ENCODE data around the gene IDI1.

The IDI1 gene

GRCh38 chr10:994836-995558 lies 53.9 kb downstream of the IDI1 start:
- no peak for DNase-seq (ENCODE audit: low read depth)

GRCh38 chr10:992871-993270 lies 56.0 kb downstream of the IDI1 start:
- no peak for DNase-seq (ENCODE audit: low read depth)

- DNase-seq (ENCODE audit: low read depth), result no peak
These were observed 56.5 kb downstream of the IDI1 start for GRCh38 chr10:992467-992866.

- DNase-seq (ENCODE audit: low read depth), result no peak
These were observed 58.1 kb downstream of the IDI1 start for GRCh38 chr10:990808-991207.

Measured in stromal cell of bone marrow (primary cell).